Measurements from ENCODE around the gene TTLL12.

- TF ChIP-seq, protein P1, sequence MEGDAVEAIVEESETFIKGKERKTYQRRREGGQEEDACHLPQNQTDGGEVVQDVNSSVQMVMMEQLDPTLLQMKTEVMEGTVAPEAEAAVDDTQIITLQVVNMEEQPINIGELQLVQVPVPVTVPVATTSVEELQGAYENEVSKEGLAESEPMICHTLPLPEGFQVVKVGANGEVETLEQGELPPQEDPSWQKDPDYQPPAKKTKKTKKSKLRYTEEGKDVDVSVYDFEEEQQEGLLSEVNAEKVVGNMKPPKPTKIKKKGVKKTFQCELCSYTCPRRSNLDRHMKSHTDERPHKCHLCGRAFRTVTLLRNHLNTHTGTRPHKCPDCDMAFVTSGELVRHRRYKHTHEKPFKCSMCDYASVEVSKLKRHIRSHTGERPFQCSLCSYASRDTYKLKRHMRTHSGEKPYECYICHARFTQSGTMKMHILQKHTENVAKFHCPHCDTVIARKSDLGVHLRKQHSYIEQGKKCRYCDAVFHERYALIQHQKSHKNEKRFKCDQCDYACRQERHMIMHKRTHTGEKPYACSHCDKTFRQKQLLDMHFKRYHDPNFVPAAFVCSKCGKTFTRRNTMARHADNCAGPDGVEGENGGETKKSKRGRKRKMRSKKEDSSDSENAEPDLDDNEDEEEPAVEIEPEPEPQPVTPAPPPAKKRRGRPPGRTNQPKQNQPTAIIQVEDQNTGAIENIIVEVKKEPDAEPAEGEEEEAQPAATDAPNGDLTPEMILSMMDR (IDR thresholded peaks at IDR 0.05; ENCODE audit: insufficient read depth, low read length, poor library complexity, severe bottlenecking): no peak
- TF ChIP-seq EZH2phosphoT487 (conservative IDR thresholded peaks at IDR 0.05; ENCODE audit: low read length): no peak
Observed at GRCh38 chr22:43164636-43165035, 22.3 kb downstream of the TTLL12 start.

All from SU-DHL-6 (cell line).